NB4 (cell line): ENCODE measurements around the gene FAM9A.
A peak's percentile ranks its signal among the peaks of the same experiment; 100 is the strongest.
"Not testable (repeated sequence)": the region's sequence is repeated elsewhere in the genome, so short reads cannot be mapped to it uniquely, and the experiment has no call there.

Experiments used
- DNase-seq: peaks from one replicate; pipeline ENCODE4 v3.0.0; 2010; ENCODE audit warnings: low read depth
- H3K4me3 ChIP-seq: one replicate; pipeline ENCODE4 v1.5.1; 2011; ENCODE audit warnings: mild to moderate bottlenecking, low read depth, low read length, moderate library complexity
- CTCF ChIP-seq: IDR thresholded peaks from one replicate; pipeline ENCODE4 v1.5.1; 2012; ENCODE audit warnings: low read depth, low read length
- MYC ChIP-seq: IDR thresholded peaks from 2 replicates; pipeline ENCODE4 v1.6.1; 2011; ENCODE audit warnings: low read depth, low read length
- POLR2A ChIP-seq: IDR thresholded peaks from 2 replicates; pipeline ENCODE4 v1.6.1; 2011; ENCODE audit warnings: mild to moderate bottlenecking; ENCODE audit not compliant: insufficient read length; ENCODE audit errors: extremely low read depth
- TF ChIP-seq, protein P1 (sequence below): IDR thresholded peaks from 2 replicates; pipeline ENCODE4 v1.6.1; 2011; ENCODE audit warnings: low read depth, low read length

The FAM9A gene

GRCh38 chrX:8784162-8784561 lies 17.0 kb downstream of the FAM9A start:
- no peak for DNase-seq
- no peak overlapping the region for H3K4me3 ChIP-seq
- TF ChIP-seq MYC (no peak), CTCF (no peak), POLR2A (no peak)
- TF ChIP-seq, protein P1, sequence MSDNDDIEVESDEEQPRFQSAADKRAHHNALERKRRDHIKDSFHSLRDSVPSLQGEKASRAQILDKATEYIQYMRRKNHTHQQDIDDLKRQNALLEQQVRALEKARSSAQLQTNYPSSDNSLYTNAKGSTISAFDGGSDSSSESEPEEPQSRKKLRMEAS: no peak

DNA sequence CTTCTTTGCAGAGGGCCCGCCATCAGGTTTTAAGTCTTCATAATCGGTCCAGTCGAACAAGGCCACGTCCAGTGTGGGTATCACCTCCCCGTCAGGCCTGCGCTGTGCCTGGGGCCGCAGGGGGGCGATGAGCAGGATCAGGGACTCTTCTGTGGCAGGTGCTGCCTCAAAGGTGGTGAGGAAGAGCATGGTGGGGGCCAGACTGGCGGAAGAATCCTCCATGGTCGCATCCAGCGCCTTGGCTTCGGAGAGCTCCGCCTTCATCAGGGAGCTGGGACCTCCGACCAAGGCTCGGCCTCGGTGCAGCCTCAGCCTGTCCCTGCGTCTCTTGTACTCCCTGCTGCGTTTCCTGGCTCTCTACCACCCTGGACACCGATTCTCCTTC lies 17.5 kb downstream of the FAM9A start:
- no peak overlapping the region for H3K4me3 ChIP-seq
- no peak for DNase-seq
- TF ChIP-seq MYC (no peak), CTCF (no peak), POLR2A (no peak)
- TF ChIP-seq, protein P1: no peak

GRCh38 chrX:8783097-8783713 lies 18.0 kb downstream of the FAM9A start:
- TF ChIP-seq POLR2A (no peak), CTCF (peak; percentile 45)
- no peak overlapping the region for H3K4me3 ChIP-seq
- peak; percentile 38 for DNase-seq

- DNase-seq: no peak
- no peak overlapping the region for H3K4me3 ChIP-seq
- no peak for TF ChIP-seq POLR2A
- TF ChIP-seq, protein P1: no peak
- no peak for TF ChIP-seq MYC
- no peak for TF ChIP-seq CTCF
Measured at GRCh38 chrX:8782595-8782994, 18.6 kb downstream of the FAM9A start.

DNA sequence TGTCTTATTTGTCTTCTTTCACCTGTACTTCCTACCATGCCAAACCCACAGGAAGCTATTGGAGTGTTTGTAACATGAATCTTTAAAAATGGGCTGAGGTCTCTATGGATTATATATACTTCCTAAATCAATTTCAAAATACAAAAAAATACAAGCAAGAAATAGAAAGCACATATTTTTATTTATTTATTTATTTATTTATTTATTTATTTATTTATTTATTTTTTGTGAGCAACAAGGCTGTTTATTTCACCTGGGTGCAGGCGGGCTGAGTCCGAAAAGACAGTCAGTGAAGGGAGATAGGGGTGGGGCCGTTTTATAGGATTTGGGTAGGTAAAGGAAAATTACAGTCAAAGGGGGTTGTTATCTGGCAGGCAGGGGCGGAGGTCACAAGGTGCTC lies 19.3 kb downstream of the FAM9A start:
- not testable (repeated sequence) for H3K4me3 ChIP-seq, DNase-seq

DNA sequence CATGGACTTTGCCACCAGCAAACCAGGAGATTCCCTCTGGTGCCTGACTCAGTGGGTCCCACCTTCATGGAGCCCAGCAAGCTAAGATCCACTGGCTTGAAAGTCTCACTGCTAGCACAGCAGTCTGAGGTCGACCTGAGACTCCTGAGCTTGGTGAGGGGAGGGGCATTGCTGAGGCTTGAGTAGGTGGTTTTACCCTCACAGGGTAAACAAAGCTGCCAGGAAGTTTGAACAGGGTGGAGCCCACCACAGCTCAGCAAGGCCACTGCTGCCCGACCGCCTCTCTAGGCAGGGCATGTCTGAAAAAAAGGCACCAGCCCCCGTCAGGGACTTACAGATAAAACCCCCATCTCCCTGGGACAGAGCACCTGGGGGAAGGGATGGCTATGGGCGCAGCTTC lies 28.1 kb downstream of the FAM9A start:
- TF ChIP-seq MYC (no peak), CTCF (no peak), POLR2A (no peak)
- TF ChIP-seq, protein P1: no peak

More for the DNA sequence above, 28.1 kb downstream of the FAM9A start:
- no peak overlapping the region for H3K4me3 ChIP-seq
- DNase-seq: no peak
